HG03520 (cell line): ENCODE results near the gene SLC9B2.

Source experiments
- ATAC-seq: cut with Tn5 transposase; IDR thresholded peaks from one replicate; pipeline ENCODE4 v1.9.1; 2021; ENCODE audit warnings: mild to moderate bottlenecking, moderate library complexity; ENCODE audit not compliant: unreplicated experiment

The SLC9B2 gene

DNA sequence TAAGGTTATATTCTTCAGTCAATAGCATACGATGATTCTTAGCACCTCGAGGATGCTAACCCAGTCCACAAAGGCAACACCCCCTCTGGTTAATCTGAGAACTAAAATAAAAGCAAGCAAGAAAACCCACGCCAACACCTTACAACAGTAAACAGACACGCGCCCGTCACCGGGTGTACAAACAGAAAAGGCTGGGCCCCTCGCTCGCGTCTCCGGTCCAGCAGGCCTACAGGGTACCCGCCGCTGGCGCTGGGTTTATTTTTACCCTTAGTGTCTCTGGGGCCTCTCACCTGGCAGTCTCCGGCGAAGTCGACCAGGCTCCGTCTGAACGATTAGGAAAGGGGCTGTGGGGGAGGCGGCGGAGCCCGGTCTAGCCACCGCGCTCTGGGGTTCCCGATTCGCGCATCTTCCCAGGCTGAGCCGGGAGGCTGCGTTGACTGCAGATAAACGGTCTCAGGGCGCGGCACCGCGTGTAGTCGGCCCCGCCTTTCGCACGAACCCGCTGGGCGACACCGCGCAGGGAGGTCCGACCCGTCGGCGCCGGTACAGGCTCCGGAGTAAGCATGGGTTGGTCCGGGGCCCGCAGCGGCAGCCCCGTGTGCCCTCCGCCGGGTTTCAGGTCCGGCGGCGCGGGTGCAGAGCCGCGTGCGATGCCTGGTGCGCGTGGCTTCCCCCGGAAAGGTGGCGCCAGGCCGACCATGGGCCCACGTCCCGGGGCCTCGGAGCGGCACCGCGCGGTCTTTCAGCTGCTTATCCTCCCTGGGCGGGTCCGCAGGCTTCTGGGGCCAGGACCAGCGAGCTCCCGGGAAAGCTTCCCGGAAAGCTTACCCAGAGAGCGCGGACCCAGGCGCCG is 441 bp downstream of the SLC9B2 start:
- peak; percentile 53 for ATAC-seq

DNA sequence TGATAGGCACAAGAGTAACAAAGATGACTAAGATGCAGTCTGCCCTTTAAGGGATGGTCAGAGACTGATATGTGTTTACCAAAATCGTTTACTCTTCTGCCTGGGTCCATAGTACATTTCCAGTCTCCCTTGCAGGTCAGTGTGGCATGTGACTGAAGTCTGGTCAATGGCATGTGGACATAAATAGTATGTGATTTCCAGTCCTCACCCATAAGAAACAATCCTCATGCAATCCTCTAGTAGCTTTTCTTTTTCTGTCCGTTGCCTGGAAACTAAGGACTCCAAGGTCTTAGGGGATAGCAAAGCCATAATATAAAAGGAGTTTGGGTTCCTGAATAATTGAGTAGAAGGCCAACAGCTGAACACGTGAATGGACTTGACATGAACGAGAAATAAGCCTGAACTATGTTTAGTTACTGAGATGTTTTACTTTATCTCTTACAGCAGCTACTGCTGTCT is 1.1 kb downstream of the SLC9B2 start:
- no peak for ATAC-seq

DNA sequence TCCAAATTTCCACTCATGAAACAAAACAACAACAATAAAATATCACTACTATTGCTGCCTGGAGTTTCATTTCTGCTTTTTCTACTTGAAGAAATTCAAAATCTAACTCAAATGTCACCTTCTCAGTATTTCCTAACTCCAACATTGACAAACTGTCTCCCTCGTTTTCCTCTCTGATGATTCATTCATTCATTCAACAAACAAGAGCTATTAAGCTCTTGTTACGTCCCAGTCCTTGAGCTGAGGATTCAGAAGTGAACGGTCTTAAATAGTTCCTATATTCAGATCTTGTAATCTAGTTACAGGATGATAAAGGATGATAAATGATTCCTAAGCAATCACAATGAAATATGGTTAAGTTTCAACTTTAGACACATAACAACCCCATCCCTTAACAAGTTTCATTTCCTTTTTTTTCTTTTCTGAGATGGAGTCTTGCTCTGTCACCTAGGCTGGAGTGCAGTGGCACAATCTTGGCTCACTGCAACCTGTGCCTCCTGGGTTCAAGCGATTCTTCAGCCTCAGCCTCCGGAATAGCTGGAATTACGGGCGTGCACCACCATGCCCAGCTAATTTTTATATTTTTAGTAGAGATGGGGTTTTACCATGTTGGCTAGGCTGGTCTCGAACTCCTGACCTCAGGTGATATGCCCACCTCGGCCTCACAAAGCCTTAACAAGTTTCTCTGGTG is 1.7 kb downstream of the SLC9B2 start:
- ATAC-seq, result peak; percentile 32

DNA sequence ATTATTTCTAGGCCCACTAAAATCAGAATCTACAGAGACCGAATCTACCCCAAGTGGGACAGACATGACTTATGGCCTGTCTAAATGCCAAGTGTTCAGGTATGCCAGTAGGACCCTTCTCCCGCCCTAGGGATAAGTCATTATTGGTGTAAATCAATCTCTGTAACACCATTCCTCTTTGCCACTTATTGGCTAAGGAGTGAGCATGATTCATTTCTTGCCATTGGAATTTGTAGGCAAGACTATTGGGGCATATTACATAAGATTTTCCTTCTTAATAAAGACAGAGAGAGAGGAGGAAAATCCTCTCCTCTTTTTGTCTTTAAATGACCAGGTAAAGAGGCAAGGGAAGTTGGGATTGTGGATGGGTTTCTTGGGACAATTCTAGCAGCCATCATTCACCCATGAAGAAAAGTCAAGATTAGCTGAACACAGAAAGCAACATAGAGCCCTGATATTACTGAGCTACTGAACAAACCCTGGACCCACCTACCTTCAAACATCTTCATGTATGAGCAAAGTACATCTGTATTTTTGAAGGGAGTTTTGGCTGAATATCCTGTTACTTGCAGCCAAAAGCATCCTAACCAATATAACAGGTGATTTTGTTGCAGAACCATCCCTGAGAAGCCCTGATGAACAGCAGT is 2.6 kb downstream of the SLC9B2 start:
- no peak for ATAC-seq

DNA sequence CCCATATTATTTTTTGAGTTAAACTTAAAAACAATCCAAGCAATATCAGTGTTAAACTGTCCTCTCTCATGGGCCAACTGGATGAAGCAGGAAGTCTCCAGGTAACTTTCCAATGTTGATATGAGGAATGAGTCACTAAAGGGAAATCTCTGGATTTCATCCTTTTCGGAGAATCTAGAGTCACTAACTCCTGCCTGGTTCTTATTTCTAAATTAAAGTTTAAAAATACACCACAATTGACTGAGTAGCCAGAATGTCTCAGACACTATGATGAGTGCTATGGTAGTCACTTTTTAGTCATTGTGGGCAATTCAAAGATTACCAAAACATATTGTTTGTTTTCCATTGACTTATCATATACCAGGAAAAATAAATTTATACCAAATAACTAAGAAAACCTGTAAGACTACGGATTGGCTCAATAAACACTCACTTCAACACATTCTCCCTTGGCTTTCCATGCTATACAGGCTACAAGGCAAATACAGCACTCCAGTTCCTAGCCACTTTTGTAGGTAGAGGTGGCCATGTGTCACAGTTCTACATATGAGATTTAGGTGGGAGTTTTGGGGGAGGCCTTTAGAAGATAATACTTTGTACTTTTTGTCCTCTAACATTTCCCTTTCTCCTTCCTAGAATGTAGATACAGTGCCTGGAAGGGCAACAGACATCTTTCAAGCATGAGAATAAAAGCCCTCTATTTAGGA is 8.6 kb downstream of the SLC9B2 start:
- no peak for ATAC-seq

DNA sequence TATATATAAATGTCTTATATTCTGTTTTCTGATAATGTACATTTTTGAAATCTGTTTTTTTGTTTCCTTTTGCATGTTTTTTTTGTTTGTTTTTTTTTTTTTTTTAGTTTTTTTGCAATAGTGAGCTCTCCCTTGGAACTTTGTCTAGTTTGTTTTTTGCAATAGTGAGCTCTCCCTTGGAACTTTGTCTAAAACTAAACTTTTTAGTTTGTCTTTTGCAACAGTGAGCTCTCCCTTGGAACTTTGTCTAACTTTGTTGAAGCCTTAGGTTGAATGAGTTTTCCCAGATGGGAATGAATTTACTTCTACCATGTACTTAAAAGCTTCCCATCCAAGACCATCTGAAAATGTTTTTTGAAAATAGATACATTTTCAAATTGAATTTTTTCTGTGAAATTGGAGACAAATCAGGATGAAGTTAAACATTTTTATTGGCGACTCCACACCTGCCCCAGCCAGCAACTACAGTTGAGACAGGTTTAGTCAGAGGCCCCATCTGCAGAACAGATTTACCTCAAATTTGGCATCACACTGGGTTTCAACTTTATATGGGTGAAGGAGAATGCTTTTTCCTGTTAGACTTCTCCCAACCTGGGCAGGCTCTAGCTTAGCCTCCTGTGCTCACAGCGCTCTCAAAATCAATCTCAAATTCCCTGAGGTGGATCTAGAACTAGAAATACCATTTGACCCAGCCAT is 16.0 kb downstream of the SLC9B2 start:
- no peak for ATAC-seq

DNA sequence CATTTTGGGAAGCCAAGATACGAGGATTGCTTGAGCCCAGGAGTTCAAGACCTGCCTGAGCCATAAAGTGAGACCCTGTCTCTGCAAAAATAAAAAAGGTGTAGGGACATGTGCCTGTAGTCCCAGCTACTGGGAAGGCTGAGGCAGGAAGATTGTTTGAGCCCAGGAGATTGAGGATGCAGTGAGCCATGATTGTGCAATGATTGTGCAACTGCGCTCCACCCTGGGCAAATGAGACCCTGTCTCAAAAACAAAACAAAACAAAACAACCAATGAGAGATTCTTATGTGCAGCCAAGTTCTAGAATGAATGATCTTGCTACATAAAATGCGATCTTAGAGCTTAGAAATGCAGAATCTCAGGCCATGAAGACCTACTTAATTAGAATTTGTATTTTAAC is 22.5 kb downstream of the SLC9B2 start:
- ATAC-seq, result no peak

DNA sequence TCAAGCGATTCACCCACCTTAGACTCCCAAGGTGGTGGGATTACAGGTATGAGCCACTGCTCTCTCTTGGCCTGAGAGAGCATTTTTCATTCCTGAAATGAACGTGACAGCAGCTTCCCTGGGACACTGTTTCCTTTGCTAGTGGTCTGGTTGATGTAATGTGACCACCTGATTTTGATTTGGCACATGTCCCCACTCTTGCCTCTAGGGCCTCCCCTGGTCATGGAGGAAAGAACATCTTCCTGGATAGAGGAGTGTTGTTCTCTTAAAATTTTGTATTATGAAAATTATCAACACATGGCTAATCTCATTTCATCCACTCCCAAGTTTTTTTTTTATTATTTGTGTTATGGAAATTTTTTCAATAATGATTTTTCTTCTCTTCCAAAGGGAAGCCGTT is 23.8 kb downstream of the SLC9B2 start:
- no peak for ATAC-seq

DNA sequence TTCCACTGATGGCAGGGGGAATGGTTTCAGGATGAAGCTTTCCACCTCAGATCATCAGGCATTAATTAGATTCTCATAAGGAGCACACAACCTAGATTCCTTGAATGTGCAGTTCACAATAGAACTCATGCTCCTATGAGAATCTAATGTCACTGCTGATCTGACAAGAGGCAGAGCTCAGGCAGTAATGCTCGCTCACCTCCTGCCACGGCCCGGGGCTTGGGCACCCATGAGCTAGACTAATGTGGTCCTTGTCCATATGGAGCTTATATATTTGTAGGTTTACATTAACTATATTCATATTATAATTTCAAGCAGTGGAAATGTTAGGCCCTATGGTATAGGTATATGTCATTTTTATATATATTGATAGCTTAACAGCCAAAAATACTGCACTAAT is 24.4 kb downstream of the SLC9B2 start:
- no peak for ATAC-seq

DNA sequence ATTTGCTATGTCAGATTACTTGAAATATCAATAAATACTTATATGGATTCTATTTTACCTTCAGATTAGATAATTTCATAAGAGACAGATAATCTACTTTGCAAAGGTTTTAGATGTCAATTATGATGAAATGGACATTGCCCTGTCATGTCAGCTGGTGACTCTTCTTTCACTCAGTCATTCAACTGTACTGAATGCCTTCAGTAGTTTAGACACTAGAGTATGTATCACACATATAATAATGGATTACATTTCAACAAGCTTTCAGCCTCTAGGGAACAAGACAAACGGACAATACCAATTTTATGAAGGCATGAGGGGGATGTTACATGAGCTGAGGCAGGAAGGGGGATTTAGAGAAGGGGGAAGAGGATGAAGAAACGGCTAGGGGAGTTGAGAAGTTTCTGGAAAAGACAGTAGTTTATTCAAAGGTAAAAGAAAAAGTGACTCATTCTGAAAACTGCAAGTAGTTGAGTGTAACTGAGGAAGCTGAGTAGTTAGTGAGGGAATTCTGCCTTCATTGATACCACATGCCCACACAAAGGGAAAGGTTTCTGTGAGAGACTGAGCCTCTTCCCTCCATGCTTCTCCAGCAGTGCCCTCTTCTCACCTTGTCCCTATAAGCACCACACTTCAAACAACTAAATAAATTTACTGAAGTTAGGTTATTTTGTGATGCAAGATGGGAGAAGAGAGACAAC is 25.7 kb downstream of the SLC9B2 start:
- ATAC-seq, result no peak

- ATAC-seq, result peak; percentile 91
These were observed 29.9 kb downstream of the SLC9B2 start for GRCh38 chr4:103046416-103047290.

GRCh38 chr4:103044183-103044582 is 32.4 kb downstream of the SLC9B2 start:
- ATAC-seq, result no peak

DNA sequence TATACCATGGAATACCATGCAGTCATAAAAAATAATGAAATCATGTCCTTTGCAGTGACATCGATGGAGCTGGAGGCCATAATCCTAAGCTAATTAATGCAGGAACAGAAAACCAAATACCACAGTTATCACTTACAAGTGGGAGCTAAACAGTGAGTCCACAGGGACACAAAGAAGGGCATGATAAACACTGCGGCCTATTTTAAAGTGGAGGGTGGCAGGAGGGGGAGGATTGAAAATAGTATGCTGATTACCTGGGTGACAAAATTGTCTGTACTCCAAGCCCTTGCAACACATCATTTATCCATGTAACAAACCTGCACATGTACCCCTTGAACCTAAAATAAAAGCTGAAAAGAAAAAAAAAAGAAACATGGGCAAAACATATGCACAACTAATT is 40.4 kb downstream of the SLC9B2 start:
- no peak for ATAC-seq

GRCh38 chr4:103032574-103032973 is 44.0 kb downstream of the SLC9B2 start:
- peak; percentile 64 for ATAC-seq

DNA sequence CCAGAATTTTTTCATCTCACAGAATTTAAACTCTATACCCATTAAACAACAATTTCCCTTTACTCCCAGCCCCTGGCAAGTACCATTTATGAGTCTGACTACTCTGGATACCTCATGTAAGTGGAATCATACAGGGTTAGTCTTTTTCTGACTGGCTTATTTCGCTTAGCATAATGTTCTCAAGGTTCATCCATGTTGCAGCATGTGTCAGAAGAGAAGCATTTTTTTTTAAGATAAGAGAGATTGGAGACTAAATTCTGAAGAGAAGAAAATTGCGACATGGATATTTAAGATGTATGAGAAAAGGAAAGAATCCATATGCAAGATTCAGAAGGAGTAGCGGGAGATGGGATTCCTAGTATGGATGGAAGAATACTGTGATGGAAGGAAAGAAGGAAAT is 45.8 kb downstream of the SLC9B2 start:
- ATAC-seq, result no peak

GRCh38 chr4:103029300-103029699 is 47.3 kb downstream of the SLC9B2 start:
- ATAC-seq, result no peak

GRCh38 chr4:103026868-103027267 is 49.7 kb downstream of the SLC9B2 start:
- ATAC-seq, result no peak

DNA sequence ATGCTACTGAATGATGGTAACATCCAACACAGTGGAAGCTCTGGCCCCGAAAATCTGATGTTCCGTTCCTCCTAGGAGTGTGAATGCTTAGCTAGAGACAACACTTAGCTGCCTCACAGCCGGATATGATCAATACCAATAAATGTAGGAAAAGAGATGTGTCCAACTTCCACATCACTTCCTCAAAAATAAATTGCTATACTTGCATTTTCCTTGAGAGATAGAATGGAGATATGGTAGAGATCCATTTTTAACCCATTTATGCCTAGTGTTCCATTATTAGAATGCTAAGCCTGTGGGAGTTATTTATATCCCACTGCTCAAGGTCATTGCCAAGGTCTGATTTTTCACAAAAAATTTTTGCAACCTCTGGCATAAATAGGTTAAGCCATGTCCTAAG is 51.6 kb downstream of the SLC9B2 start:
- no peak for ATAC-seq

DNA sequence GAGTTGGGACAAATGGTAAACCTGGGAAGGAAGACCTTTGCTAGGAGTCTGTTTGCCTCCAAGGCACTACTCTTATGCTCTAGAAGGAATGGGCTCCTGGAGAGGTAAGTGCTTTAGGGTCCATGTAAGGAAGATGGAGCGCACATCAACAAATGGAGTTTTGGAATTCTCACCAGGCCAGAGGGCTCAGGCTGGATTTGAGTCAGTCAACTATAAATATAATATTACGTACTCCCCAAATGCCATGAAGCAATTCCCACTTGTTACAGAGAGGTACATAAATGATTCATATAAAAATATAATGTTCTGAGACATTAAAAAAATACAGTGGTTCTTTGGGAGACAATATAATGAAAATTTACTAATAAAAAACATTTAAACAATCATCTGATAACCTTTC is 55.4 kb downstream of the SLC9B2 start:
- no peak for ATAC-seq
